Measurements from ENCODE around the gene ICOSLG.

GRCh38 chr21:44283948-44284347, 43.2 kb upstream of the ICOSLG start:
- TF ChIP-seq EZH2 (IDR thresholded peaks at IDR 0.05; ENCODE audit: insufficient read depth, poor library complexity, severe bottlenecking) (no peak), EZH2phosphoT487 (IDR thresholded peaks at IDR 0.05; ENCODE audit: insufficient read depth, low read depth) (no peak)
